Measurements from ENCODE around the gene TIMM50.
"Not testable (repeated sequence)": the region's sequence is repeated elsewhere in the genome, so short reads cannot be mapped to it uniquely, and the experiment has no call there.

TIMM50 gene

DNA sequence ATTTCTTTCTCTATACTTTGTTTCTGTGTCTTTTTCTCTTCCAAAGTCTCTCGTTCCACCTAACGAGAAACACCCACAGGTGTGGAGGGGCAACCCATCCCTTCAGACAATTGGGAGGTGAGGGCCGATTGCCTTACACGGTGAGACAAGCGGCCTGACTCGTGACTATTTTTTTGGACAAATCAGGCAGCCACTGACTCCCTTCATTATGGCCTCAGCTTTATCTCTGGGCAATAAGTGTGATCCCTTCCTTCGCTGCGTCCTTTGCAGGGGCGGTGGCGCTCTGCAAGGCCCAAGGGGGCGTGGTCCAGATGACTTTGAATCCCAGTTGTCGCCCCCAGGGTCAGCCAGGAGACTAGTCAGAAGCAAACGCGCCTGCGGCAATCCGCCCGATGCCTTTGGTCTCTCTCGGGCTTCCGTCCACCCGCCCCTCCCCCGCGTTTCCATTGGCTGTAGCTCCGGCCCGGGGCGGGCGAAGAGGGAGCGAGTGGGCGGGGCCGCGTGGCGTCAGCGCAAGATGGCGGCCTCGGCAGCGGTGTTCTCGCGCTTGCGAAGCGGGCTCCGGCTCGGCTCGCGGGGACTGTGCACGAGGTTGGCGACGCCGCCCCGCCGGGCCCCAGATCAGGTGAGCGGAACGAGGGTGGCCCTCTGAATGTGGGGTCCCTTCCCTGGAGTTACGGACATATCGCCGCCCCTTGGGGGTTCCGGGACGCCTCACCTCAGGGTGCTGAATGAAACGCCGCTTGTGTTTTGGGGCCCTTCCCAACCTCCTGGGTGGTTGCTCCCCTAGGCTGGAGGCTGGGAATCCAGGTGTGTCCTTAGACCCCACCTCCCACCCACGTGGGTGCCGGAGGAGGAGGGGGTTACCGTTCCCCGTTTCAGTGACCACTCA is at the start of gene TIMM50:
TIMM50 (plus strand) TSS at position 502 of the 892 bp plus-strand sequence; CDS start at position 518, 16 bp downstream.
- DNase-seq, result peak; percentile 95

GRCh38 chr19:39432677-39433025 is 48.0 kb upstream of the TIMM50 start:
- DNase-seq, result no peak

DNA sequence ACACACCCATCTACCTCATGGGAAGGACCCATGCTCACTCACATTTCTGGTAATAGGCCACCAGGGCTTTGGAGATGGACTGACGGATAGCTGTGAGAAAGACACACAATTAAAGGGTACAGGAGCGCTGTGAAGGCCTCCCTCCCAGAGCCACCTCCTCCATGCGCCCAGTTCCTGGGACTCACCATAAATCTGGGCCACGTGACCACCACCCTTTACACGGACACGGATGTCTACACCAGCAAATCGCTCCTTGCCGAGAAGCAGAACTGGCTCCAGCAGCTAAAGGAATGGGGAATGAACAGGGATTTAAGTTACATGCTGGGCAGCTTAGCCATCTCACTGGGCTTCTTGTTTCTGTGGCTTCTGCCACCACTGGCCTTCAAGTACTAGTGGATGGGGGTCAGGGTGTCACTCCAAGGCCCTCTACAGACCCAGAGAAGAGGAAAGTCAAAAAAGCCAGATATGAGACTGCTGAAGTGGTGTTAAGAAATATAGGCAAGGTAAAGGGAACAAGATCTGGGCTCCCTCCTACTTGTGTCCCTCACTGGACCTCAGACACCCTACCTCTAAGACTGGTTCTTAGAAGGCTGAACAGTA is 47.1 kb upstream of the TIMM50 start:
- DNase-seq, result no peak

DNA sequence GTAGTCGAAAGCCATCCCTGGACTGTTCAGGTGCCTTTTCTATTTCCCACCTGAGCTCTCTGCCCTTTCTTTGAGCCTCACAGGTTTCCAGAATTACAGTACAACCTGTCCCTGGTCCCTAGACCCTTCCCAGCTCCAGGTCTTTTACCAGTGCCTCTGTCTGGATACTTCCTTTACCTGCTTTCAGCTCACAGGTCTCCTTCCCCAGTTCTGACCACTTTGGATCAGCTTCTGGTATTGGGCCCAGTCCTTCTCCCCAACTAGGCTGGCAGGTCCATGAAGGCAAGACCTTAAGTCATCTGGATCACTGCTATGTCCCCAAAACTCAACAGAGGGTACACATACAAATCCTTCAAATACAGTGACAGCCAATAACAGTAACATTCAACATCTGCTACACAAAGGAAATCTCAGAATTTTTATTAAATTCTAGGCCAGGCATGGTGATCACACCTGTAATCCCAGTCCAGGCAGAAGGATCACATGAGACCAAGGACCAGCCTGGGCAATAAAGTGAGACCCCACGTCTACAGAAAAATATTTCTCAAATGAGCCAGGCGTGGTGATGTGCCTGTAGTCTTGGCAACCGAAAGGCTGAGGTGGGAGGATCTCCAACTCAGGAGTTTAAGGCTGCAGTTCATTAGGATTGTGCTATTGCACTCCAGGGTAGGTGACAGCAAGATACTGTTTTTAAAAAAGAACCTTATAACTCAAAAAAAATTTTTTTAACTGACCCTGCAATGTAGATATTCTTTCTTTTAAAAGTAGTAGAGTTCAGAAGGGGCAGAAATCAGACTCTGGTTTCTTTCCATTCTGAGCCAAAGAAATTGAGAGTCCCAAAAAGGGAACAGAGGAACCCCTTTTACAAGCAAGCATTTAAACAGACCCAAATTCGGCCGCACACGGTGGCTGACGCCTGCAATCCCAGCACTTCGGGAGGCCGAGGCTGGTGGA is 46.2 kb upstream of the TIMM50 start:
- no peak for DNase-seq

GRCh38 chr19:39435499-39436349 is 44.9 kb upstream of the TIMM50 start, which contains the start of gene RPS16:
Gene RPS16 (minus strand): TSS chr19:39435949. CDS start chr19:39435895, 54 bp downstream.
- peak; percentile 96 for DNase-seq

GRCh38 chr19:39436350-39436716 is 44.3 kb upstream of the TIMM50 start:
- DNase-seq, result no peak

DNA sequence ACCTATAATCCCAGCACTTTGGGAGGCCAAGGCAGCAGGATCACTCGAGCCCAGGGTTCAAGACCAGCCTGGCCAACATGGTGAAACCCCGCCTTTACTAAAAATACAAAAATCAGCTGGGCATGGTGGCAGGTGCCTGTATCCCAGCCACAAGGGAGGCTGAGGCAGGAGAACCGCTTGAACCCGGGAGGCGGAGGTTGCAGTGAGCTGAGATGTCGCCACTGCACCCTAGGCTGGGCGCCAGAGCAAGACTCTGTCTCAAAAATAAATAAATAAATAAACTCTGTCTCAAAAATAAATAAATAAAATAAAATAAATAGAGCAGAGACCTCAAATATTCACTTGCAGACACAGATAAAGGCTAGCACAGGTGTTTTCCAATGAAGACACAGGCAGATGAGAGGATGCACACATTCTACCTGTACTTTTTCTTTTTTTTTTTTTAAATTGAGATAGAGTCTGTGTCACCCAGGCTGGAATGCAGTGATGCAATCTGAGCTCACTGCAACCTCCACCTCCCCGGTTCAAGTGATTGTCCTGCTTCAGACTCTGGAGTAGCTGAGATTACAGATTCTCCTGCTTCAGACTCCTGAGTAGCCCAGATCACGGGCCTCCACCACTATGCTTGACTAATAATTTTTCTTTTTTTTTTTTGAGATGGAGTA is 42.2 kb upstream of the TIMM50 start:
- no peak for DNase-seq

DNA sequence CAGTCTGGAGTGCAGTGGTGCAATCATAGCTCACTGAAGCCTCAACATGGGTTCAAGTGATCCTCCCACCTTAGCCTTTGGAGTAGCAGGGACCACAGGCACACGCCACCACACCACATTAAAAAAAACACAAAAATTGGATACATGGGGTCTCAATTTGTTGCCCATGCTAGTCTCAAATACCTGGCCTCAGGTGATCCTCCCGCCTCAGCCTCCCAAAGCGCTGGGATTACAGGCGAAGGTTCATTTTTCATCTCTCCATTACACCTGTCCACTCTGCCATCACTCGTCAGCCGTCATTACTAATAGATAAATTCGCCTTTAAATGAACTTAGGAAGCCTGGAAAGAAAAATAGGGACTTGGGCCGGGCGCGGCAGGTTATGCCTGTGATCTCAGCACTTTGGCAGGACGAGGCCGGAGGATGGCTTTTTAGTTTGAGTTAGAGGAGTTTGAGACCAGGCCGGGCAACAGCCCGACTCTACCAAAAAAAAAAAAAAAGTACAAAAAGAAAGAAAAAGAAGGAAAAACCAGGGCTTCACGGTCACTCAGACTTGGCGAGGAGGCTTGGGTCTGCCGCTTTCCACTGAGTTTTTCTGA is 35.9 kb upstream of the TIMM50 start:
- DNase-seq, result no peak

DNA sequence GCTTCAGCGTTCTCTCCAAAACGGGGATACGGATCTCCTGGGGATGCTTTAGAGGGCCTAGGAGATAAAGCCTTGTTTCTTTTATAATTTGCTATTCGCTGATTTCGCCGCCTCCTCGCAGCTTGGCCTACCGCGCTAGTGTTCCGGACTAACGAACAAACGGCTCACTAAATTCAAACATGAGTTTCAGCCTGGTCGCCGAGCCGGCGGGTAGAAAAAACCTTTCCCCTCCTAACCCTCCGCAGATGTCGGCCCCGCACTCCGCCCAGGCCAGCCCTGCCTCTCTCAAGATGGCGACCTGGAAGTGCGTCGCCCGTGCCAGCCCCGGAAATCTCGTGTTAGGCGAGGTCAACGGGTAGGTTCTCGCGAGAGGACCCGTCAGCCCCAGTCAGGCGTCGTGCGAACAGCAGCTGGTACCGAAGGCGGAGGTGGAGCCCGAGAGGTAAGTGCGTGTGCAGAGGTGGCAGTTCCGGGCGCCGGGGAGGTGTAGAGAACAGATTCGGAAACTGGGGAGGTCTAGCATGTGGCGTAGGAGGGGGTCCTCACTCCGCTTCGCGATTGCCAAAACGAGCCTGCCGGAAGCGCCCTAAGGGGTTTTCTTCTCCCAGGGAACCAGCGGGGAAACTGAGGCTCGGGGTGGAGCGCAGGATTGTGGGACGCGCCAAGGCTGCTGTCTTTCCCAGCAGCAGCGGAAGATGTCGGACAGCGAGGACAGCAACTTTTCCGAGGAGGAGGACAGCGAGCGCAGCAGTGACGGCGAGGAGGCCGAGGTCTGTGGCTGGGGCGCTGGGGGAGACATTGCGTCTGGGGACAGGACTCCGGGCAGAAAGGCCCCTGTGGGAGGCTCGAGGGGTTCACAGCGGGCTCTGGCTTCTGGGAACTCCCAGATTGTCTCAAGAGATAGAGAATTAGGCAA is 35.2 kb upstream of the TIMM50 start, which contains the start of gene SUPT5H:
SUPT5H (plus strand) TSS at position 387 of the 916 bp plus-strand sequence; CDS start at position 696, 309 bp downstream.
- peak; percentile 96 for DNase-seq

DNA sequence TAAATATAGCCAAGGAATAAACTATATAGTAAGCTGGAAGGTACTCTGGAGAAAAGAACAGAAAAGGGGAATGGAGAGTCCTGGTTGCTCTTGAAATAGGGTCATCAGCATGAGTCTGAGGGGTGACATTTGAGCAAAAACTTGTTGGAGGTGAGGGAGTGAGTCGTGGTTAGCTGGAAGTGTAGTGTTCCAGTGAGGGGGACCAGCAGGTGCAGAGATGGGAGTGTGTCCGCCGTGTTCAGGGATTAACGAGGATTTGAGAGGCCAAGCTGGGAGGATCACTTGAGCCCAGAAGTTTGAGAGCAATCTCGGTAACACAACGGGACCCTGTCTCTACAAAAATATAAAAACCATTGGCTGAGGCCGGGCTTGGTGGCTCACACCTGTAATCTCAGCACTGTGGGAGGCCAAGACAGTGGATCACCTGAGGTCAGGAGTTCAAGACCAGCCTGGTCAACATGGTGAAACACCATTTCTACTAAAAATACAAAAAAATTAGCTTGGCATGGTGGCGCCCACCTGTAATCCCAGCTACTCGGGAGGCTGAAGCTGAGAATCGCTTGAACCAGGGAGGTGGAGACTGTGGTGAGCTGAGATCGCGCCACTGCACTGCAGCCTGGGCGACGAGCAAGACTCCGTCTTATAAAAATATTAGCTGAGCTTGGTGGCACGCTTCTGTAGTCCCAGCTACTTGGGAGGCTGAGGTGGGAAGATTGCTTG is 34.1 kb upstream of the TIMM50 start:
- no peak for DNase-seq

DNA sequence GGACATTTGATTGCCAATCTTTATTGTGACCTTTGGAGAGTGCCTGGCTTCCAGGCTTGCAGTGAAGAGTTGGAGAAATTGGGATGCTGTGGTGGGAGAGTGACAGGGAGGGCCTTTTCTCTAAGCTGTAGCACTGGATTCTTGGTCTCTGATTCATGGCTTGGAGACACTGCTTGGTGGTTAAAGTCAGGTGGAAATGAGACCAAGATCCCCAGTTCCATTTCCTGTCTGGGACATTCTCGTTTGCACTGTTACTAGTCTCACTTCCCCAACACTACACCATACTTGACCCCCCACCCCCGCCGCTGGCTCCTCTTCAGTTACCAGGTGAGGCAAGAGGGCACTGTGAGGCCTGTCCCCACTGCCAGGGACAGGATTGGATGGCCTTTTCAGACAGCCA is 32.4 kb upstream of the TIMM50 start:
- no peak for DNase-seq

GRCh38 chr19:39449116-39449797 is 31.4 kb upstream of the TIMM50 start:
- DNase-seq, result no peak

DNA sequence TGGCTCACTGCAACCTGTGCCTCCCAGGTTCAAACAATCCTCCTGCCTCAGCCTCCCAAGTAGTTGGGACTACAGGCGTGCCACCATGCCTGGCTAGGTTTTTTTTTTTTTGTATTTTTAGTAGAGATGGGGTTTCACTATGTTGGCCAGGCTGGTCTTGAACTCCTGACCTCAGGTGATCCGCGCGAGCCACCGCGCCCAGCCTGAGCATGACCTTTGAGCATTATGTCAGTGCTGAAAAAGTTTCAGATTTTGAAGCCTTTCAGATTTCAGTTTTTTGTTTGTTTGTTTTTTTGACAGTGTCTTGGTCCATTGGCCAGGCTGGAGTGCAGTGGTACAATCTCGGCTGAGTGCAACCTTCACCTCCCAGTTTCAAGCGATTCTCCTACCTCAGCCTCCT is 29.4 kb upstream of the TIMM50 start:
- DNase-seq, result not testable (repeated sequence)

DNA sequence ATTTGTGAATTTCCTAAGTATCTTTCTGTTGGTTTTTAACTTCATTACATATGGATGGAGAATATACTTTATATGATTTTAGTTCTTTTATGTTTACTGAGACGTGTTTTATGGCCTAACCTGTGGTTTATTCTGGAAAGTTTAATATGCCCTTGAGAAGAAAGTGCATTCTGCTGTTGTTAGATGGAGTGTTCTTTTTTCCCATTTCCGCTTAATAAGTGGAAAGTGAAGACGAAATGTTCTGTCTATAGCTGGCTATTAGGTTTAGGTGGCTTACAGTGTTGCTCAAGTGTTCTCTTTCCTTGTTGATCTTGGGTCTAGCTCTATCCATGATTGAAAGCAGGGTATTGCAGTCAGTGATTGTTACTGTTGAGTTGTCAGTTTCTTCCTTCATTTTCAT is 17.2 kb upstream of the TIMM50 start:
- no peak for DNase-seq

DNA sequence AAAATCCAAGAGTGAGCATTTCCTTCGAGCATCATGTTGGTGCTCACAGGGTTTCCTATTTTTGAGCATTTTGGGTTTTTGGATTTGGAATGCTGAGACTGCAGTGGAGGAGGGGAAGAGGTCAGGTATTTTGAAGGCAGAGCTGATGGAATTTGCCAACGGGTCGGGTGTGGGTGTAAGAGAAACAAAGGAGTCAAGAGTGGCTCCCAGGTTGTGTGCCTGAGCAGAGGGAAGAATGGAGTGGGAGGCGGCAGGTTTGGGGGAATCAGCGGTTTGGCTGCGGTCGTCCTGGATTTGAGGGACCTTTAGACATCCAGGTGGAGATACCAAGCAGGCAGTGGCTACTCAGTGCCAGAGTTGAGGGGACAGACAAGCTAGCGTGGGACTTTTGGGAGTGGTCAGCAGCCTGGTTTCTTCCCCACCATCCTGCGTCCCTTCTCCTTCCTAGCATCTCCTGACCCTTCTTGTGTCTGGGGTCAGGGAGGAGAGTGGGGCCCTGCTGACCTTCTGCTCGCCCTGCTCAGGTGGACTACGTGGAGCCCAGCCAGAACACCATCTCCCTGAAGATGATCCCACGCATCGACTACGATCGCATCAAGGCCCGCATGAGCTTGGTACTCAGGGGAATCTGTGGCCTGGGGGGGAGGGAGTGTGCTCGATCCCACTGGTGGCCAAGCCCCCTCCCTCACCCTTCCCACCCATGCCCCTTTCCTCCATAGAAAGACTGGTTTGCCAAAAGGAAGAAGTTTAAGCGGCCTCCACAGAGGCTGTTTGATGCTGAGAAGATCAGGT is 14.5 kb upstream of the TIMM50 start:
- DNase-seq, result no peak

- no peak for DNase-seq
These were observed 12.7 kb upstream of the TIMM50 start for GRCh38 chr19:39467941-39468340.

GRCh38 chr19:39469036-39469435 is 11.6 kb upstream of the TIMM50 start:
- no peak for DNase-seq

DNA sequence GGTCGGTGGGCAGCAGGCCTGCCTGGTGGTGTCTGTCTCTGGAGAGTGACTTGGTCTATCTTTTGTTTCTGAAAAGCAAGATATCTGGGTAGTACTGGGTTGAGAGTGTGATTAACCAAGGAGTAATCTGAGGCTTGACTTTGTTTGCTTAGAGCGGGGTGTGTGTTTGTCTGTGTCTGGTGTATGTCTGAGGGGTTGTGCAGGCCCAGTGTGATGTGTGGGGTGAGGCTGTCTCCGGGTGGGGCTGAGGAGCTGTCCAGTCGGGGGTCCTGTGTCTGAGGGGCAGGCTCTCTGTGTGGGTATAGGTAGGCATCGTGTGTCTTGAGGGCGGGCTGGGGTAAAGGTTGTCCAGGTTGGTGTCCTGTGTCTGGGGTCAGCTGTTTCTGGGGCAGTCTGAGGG is 11.1 kb upstream of the TIMM50 start:
- no peak for DNase-seq

Data from NCI-H1048 (cell line).